Right lung (tissue), 5 donors: ENCODE results near the gene IGSF11. TPM values are rescaled to one million over a fixed set of nuclear protein-coding genes. Genes with fewer than 3 reads are reported as not detected.
"Not testable (repeated sequence)": the region's sequence is repeated elsewhere in the genome, so short reads cannot be mapped to it uniquely, and the experiment has no call there.

ENCODE experiments used
- DNase-seq, 2 donors: peaks; one replicate each; pipeline ENCODE4 v3.0.0-alpha.2; 2013
- polyA plus RNA-seq, 5 donors: library from polyadenylated mRNA; unstranded; fragments of 120-200 nt; gene quantifications; one replicate each; pipeline versions ENCODE4 v1.2.1 to v1.2.3, GENCODE V29; 2013; ENCODE audit warnings: inconsistent platforms in 1 of 5, low replicate concordance in 1 of 5; ENCODE audit not compliant: insufficient read length in 5 of 5, insufficient read depth in 1 of 5

IGSF11 gene
- polyA plus RNA-seq, 5 donors = 0.61 to 1.7 (median 0.65) TPM

DNA sequence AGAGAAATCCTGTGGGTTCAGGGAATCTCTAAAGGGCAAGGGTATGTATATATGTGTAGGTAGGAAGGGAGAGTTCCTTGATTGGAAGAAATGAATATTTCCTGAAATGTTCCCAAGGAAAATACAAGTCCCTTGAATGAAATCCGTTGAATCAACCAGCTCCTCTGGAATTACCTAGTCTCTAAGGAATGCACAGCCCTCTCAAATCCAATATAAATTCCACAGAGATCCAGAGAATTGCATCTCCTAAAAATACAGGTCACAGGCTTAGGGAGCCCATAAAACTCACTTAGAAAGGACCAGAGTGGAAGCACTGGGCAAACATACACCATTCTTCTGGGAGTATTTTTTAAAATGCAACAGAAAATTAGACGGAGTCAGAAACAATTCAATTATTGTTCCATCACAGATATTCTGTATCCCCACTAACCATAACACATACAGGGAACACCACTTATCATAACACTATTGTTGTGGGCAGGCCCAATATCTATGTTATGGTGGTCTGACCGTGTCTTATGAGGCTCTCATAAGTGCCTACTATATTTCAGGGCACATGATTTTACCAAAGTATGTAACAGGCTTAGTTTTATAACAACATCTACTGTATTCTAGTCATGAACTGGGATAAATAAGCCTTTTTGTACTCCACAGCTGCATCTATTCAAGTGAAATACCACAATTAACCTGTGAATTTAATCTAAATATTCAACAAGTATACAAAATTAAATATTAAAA is 43.7 kb downstream of the IGSF11 start:
- no peak for DNase-seq

DNA sequence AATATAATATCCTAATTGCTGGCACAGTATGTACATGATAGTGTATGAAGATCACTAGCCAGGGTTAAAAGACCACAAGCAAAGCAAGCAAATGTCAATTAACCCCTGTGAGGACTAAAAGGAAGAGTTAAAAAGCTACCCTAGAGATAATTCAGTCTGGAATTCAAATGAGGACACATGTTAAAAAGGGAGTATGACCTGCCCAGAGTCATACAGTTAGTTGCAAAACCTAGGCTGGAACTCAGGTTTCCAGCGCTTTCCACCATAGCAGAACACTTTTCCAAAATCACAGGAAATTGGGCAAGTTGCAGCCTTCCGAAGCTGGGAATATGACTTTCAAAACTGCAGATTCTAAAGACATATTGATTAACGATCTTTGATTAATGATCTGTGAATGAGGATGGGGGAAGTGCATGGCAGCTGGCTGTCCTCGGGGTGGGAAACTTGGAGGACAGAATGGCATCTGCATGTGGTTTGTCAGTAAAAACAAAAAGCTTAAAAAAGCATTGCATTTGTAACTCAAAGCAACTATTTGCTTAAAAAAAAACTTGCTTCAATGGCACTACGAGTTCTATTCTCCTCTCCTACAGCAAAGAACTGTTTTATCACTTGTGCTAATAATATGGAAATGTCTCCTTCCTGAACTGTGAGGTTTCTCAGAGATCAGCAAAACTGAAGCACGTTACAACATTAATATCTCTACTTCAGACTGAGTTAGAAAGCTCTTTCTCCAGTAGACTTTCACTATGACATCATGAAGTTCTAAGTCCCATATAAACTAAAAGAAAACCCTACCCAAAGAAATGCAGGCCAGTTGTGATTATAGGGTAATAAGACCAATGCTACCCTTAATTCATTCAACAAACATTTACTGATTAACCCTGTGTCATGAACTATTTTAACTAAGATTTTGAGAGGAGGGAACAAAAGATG is 46.2 kb downstream of the IGSF11 start:
- DNase-seq = no peak

GRCh38 chr3:118987477-118987876 is 47.2 kb downstream of the IGSF11 start:
- peak; percentile 22 to 32 for DNase-seq

DNA sequence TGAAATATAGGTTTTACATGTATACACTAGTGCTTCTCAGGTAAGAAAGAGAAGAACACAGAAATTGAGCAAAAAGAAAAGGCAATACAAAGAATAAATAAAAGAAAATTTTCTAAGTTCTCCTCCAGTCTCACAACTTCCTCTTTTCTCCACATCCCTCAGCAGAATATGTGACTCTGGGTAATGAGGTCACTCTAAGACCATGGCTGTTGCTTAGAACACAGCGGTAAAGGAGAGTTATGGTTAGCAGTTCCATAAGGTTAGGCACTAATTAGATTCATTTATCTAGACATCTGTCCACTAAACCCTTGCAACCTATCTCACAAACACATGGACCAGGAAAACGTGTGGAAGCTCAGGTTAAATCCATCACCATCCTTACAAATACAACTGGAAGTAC is 47.9 kb downstream of the IGSF11 start:
- DNase-seq = no peak

DNA sequence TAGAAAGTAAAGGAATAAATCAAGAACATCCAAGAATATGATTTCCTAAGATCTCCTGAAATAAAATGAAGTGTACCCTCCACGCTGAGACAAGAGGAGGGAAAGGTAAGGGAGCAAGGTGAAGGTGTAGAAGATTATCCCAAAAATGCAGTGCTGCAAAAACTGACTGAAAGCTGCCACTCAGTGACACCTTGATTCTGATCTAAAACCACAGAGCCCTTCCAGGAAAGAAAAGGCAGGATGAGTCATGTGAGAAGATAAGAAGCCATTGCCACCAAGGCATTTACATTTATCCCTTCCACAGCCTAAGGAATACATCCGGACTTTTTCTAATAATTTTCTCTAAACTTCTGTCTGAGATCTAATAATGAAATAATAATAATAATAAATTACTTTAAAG is 49.9 kb downstream of the IGSF11 start:
- no peak for DNase-seq

GRCh38 chr3:118981494-118982134 is 53.0 kb downstream of the IGSF11 start:
- DNase-seq = no peak

GRCh38 chr3:118980832-118981231 is 53.8 kb downstream of the IGSF11 start:
- no peak for DNase-seq

- no peak for DNase-seq
Observed at GRCh38 chr3:118978393-118978758, 56.3 kb downstream of the IGSF11 start.

GRCh38 chr3:118977671-118978392 is 56.8 kb downstream of the IGSF11 start:
- DNase-seq = no peak

- DNase-seq = no peak
Observed at GRCh38 chr3:118977118-118977517, 57.5 kb downstream of the IGSF11 start.

GRCh38 chr3:118975476-118975875 is 59.2 kb downstream of the IGSF11 start:
- DNase-seq = not testable (repeated sequence)

DNA sequence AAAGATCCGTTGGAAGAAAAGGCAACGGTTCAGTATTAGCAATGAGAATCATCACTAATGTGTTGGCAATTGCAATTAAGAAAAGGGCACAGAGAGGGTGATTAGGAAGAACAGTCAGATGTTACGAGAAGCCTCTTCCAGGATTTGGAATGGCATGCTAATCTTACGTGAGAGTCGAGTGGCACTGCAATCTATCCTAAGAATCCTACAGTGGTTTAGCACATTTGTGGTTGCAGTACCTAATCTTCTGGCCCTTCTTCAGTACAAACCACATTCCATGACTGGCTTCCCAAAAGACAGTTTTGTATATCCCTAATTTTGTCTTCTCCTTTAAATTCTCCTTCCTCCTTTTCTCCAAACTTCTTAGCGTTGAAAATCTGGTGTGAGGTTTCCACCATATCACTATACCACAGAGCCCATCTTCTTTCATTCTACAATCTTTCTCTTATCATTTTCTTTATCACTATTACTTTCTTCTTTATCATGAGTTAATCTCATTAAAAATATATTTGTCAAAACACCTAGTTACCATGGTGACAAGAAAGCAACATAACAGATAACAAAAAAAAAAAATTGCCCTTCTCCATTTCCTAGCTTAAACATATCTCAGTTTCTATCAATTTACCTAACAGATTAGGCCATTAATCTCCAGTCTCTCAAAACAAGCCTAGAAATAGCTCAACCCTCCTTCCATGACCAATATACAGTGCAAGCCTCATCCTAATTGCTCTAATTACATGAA is 60.1 kb downstream of the IGSF11 start:
- DNase-seq = no peak

DNA sequence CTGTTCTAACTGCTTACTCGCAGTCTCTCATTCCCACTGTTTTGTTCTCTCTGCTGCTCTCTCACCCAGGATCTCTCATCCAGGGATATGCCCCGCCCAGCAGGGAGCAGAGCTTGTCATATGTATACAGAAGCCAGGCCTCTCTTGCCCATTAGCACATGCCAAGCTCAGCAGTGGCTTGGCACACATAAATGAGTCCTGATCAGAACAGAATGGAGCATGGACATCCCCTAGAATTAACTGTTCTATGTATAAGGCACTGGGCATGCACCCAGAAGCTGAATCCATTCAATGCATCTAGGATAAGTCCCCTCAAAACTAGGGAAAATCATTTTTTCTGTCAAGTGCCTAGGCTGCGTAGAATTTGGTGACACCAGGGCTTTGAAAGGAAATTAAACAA is 61.6 kb downstream of the IGSF11 start:
- DNase-seq = no peak

DNA sequence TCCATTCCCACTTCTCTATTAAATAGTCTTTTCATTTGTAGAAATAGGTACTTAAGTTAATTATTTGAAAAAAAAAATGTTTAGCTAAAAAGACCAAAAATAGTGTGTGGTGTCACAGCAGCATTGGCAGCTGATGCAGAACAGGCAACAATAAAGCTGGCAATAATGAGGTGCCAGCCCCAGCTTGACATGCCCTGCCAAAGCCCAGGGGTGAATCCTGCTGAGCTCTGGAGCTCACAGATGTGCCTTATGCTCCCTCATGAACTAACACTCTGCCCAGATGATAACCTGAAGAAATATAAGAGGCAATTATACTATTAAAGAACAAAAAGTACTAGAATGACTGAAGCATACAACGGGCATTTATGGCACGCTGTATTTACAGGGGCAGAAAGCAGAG is 63.8 kb downstream of the IGSF11 start:
- DNase-seq = no peak

DNA sequence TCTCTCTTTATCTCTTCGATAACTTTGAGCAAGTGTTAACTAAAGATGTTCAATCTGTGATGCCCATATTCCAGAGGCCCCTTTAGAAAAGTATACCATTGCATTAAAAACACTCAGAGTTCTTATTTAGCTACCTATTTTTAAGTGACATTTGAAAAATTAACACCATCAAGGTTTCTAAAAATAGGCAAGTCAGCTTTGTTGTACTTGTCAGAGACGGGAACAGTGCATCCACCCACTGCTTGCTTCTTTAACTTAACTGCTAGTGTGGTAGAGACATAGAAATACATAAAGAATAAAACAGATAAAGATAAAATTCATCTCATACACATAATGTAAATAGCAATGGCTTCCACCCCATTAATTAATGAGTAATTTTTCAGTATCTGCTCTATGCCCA is 66.0 kb downstream of the IGSF11 start:
- no peak for DNase-seq

GRCh38 chr3:118968111-118968510 is 66.5 kb downstream of the IGSF11 start:
- no peak for DNase-seq

GRCh38 chr3:118966700-118967099 is 67.9 kb downstream of the IGSF11 start:
- no peak for DNase-seq

GRCh38 chr3:118963711-118964110 is 70.9 kb downstream of the IGSF11 start:
- no peak for DNase-seq

- DNase-seq = no peak
Observed at GRCh38 chr3:118960876-118961450, 73.7 kb downstream of the IGSF11 start.

DNA sequence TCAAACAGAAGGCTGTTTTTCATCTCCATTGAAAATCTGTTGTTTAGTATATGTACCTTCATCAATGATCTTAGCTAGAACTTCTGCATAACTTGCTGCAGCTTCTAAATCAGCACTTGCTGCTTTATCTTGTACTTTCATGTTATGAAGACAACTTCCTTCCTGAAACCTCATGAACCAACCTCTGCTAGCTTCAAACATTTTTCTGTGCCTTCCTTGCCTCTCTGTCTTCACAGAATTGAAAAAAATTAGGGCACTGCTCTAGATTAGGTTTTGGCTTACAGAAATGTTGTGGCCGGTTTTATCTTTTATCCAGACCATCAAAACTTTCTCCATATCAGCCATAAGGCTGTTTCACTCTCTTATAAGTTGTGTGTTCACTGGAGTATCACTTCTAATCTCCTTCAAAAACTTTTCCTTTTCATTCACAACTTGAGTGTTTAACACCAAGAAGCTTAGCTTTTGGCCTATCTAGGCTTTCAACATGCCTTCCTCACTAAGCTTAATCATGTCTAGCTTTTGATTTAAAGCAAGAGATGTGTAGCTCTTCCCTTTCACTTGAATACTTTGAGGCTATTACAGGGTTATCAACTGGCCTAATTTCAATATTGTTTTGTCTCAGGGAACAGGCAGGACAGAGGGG is 78.6 kb downstream of the IGSF11 start:
- no peak for DNase-seq
